GM19372 (cell line): Measurements from ENCODE around the gene HIGD2A.

Source experiments
- ATAC-seq: cut with Tn5 transposase; IDR thresholded peaks from one replicate; pipeline ENCODE4 v1.9.1; 2021; ENCODE audit warnings: mild to moderate bottlenecking, low read depth, moderate library complexity; ENCODE audit not compliant: unreplicated experiment

Gene HIGD2A, protein sequence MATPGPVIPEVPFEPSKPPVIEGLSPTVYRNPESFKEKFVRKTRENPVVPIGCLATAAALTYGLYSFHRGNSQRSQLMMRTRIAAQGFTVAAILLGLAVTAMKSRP

DNA sequence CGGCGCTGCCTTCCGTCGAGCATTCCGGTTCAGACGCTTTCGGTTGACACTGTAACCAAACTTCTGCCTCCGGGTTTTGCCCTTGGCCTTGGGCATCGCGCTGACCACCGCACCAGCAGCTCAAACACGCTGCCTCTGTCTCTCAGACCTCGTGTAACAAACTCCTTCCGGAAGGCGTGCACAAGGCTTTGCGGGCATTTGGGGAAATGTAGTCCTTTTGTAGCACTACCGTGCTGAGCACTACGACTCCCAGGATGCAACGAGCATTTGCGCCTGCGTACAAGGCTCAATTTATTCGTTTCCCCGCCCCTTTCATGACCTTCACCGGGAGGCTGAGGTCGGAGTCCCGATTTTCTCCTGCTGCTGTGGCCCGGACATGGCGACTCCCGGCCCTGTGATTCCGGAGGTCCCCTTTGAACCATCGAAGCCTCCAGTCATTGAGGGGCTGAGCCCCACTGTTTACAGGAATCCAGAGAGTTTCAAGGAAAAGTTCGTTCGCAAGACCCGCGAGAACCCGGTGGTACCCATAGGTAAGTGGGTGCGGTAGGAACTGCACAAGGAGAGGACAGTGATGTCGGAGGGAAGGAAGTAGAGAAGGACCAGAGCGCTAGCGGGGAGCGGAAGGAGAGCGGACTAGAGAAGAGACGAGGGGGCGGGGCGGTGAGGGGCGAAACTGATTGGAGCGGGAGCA lies at the start of gene HIGD2A, which contains the start of gene NOP16:
HIGD2A (plus strand) TSS at position 308 of the 691 bp plus-strand sequence; CDS start at position 377, 69 bp downstream.
NOP16 (minus strand) TSS at position 155 of the 691 bp plus-strand sequence; CDS start at position 96, 59 bp downstream.
- ATAC-seq: peak; percentile 83

DNA sequence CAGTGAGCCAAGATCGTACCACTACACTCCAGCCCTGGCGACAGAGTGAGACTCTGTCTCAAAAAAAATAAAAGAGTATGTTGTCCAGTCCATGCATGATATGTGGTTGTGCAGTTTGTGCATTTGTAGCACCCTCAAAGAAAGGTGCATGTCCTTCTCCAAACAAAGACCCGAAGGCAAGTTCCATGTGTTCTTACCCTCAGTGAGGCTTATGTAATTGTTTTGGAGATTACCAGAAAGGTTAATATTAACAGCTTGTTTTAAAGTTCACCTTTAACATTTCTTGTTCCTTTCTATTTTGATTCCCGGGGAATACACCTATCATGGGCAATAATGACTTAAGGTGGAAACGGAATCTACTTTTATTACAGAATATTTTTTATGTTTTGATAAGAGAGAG lies 49.2 kb upstream of the HIGD2A start:
- no peak for ATAC-seq

DNA sequence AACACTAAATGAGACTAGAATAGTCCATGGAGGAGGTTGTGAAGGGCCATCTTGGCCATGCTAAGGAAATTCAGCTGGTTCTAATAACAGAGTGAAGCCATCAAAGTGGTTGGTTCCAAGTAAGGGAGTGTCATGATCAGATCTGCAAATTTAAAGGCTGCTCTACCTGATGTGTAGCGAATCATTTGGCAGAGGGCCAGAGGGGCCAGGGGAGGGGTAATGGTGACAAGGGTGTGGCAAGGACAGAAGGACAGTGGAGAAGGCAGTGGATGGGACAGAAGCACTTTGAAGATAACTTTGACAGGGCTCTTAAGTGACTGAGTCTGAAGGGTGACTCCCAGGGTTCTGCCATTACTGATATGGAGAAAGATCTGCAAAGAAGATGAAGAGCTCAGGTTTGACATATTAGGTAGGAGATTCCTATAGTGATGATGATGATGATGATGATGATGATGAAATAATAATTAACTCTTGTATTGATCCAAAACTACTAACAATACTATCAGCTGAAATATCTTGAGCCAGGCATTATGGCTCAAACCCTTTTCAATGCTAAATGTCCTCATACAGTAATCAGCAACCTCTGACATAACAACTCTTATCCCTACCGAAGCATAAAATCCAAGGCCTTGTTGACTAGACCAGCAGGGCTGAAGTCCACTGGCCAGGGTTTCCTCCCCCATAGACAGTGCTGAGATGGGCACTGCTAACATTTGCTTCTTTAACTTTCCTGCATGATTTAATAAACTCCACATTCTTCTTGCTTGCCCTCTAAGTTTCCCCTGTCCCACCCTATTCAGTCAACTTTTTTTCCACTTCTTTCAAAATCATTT lies 47.0 kb upstream of the HIGD2A start:
- ATAC-seq: no peak

DNA sequence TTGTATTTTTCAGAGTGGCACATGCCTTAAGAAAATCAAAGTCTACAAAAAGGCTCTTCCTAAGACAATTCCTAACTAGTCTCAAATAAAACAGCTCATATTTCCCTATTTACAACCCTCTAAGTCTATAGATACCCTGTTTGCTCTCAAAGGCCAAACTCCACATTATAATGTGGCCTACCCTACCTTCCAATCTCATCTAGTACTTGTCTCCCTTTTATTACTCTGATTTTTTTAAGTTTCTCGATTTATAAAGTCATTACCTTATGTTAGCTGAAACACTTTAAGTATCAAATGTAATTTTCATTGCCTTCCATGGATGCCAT lies 46.4 kb upstream of the HIGD2A start:
- no peak for ATAC-seq

- ATAC-seq: no peak
Observed at GRCh38 chr5:176342766-176343458, 45.6 kb upstream of the HIGD2A start.

GRCh38 chr5:176350416-176350815 lies 38.1 kb upstream of the HIGD2A start:
- no peak for ATAC-seq

- ATAC-seq: no peak
Observed at GRCh38 chr5:176352116-176352878, 36.3 kb upstream of the HIGD2A start.

DNA sequence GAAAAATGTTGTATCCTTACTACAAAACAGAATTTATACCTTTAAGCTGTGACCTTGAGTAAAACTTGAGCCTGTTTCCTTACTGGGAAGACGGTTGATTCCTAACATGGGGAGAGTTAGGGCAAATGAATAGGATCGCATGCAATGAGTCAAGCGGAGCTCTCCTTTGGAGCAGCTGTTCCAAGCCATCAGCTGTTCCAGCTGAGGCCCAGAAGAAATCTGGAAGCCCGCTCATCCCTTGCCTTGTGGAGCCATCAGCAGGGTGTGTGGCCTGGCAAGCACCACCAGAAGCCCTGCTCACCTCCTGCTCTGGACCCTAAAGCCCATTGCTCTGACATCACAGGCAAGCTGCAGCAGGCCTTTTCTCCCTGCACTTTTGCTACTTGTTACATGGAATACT lies 35.0 kb upstream of the HIGD2A start:
- no peak for ATAC-seq

DNA sequence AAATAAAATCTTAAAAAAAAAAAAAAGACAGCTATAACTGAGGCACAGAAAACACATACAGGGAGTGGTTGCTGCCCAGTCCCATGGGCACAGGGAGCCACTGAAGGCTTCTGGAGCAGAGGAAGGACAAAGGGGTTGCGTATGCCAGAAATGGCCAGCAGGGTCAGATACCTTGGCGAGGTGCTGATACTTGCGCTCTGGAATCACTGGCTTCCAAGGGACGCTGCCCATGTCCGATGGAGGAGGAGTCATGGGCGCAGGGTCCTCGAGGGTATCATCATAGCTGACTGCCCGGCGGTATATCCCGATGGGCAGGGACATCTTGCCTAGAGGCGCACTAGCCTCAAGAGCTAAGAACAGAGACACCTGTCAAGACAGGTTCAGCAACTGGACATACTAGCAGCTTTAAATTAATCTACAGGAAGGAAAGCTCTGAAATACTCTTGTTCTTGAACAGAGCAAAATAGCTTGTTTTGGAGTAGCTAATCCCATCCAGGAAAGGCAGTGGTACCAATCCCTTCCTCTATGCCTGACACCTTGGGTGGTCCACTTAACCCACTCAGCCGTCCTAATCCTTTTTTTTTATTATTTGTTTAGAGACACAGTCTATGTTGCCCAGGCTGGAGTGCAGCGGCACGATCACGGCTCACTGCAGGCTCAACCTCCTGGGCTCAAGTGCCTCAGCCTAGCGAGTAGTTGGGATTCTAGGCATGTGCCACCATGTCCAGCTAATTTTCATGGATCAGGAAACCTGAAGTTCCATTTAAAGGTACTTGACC lies 33.0 kb upstream of the HIGD2A start:
- no peak for ATAC-seq

DNA sequence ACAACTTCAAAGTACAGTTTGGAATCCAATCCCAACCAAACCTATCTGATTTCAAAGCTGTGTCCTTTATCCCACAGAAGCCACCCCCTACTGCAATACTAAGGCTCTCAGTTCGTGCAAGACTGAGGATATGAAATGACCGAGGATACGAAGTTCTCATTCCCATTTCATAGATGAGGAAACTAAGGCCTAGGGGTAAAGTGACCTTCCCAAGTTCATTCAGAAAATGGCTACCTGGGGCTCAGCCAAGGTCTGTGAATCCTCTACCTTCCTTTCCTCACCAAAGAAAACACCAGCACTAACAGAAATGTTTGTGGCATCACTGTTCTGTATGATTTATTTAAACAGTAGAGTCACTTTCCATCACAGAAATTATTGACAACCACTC lies 32.4 kb upstream of the HIGD2A start:
- ATAC-seq: no peak

GRCh38 chr5:176359658-176360057 lies 28.9 kb upstream of the HIGD2A start:
- no peak for ATAC-seq

GRCh38 chr5:176360894-176361436 lies 27.6 kb upstream of the HIGD2A start:
- ATAC-seq: no peak

- peak; percentile 83 for ATAC-seq
Observed at GRCh38 chr5:176361437-176362232, 26.9 kb upstream of the HIGD2A start, which contains the start of gene KIAA1191. Gene KIAA1191, minus strand, starts transcription at chr5:176361764. Its CDS starts 2,256 bp downstream, at chr5:176359508.

- ATAC-seq: no peak
Observed at GRCh38 chr5:176362233-176362490, 26.4 kb upstream of the HIGD2A start.

GRCh38 chr5:176364765-176365350 lies 23.7 kb upstream of the HIGD2A start:
- ATAC-seq: no peak

- ATAC-seq: peak; percentile 36
Observed at GRCh38 chr5:176365351-176366231, 23.0 kb upstream of the HIGD2A start, which contains the start of gene ARL10. Gene ARL10, plus strand, starts transcription at chr5:176365487. Its CDS starts 77 bp downstream, at chr5:176365564.

- ATAC-seq: no peak
Observed at GRCh38 chr5:176366232-176366894, 22.2 kb upstream of the HIGD2A start.
